GDM1 (cell line): Measurements from ENCODE around the gene OSBPL10.

ENCODE experiments used
- DNase-seq: peaks from one replicate; lab custom pipeline; 2025; lab: John Stamatoyannopoulos, UW

OSBPL10 gene

DNA sequence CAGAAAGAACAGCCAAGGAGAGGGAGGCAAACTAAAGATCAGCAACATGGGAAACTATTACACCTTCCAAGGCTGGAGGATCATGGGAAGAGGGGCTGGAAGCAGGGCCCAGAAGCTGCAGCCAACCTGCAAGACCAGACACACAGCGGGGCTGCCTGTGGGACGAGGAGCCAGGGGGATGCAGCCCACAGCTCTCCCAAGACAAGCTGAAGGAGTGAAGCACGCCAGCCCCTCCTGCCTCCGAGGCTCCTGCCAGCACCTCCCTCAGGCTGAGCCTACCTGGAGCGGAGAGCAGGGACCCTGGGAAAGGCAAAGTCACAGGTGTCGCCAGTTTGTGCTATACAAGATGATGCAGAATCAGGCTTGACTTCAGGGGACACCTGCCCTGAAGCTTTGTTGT, 133.3 kb downstream of the OSBPL10 start:
- no peak for DNase-seq

DNA sequence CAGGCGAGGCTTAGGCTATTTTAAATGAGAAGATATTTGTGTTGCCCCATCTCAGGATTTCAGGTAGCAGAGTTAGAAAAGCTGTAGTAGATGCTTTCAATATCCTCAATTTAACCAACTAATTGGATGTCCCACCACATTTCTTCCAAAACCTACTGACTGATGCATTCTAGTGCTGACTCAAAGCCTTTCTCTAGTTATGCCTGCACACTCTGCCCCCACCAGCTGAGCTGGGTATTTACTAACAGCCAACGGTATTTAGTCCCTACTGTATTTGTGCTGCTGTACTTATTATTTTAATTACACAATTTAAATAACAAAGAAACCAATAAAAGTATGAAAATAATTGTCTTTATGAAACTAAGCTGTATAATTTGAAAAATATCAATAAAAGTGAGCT, 139.5 kb downstream of the OSBPL10 start:
- DNase-seq: no peak

DNA sequence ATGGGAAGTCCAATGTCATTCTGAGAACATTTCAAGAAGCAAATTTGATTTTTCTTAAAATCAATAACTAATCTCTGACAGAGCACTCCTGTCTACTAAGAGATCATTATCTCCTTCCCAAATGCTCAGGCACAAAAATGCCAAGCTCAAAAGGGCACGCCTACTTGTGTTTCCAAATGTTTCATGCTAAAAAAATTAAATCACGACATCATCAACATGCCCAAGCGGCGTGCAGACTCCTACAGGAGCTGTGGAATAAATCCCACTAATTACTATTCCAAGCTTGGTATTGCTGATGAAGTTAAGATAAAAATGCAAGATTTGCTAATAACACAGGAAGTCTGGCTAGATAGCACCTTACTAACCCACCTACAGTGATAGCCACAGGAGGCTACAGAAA, 140.8 kb downstream of the OSBPL10 start:
- DNase-seq: no peak

DNA sequence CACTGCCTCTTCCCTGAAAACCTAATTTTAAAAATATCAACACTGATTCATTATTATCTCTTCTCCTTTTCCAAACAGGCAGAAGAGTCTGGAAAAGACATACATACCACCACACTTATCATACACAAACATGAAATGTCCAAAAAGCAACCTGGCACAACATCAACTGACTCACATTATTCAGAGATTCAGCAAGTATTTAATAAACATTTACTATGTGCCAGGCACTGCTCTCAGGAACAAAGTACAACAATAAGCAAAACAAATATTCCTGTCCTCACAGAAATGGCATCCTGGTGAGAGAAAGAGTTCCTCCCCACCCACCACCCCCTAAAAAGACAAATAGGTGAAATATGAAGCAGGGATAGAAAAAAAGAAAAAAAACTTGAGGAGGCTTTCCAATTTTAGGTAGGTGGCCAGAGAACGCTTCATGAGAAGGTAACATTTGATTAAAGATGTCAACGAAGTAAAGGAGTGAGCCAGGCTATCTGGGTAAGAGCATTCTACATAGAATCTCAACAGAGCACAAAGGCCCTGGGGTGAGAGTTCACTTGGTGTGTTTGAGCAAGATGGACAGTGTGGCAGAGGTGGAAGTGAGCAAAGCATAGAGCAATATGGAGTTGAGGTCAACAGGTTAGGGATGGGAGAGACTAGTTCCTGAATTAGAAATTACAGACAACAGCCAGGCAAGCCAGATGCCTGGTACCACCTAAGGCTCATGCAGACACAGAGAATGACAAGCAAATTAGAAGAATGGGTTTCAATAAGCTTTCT, 141.7 kb downstream of the OSBPL10 start:
- no peak for DNase-seq

DNA sequence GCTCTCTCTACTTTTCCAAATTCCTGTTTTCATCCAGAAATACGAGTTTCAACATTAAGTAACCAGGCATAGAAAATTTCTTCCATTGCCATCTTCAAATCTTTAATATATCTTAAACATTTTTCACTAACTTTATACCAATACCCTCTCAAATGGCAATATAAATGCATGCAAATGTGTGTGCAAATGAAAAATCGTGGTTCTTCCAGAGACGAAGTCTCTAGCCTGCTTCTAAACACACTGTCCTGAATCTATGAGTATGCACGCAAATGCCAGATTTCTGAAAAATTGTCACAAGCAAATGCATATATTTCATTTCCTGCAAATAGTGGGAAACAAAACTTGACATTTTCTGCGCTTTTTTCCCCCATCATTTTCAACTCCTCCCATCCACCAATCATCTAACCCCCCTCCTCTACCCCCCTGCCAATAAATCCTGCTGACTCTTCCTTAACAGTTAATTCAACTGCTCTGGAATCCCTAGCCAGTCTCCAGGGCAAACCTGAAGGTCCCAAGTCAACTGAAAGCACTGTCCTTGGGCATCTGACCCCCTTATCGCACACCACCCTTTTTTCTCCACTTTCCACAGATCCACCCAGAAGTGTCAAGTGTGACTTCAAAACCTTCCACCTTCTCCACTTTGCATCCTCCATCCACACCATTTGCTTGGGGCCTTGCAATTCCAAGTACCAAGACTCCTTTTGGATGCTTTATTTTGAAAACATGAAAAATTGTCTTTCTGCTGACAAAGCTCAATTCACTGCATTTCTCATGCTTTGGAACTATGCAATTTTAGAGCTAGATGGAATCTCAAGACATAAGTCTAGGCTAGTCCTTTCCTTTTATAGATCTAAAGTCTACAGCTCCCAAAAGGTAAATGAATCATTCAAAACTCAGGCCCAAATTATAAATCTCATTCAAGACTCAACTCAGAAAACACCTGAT, 144.7 kb downstream of the OSBPL10 start:
- DNase-seq: no peak

DNA sequence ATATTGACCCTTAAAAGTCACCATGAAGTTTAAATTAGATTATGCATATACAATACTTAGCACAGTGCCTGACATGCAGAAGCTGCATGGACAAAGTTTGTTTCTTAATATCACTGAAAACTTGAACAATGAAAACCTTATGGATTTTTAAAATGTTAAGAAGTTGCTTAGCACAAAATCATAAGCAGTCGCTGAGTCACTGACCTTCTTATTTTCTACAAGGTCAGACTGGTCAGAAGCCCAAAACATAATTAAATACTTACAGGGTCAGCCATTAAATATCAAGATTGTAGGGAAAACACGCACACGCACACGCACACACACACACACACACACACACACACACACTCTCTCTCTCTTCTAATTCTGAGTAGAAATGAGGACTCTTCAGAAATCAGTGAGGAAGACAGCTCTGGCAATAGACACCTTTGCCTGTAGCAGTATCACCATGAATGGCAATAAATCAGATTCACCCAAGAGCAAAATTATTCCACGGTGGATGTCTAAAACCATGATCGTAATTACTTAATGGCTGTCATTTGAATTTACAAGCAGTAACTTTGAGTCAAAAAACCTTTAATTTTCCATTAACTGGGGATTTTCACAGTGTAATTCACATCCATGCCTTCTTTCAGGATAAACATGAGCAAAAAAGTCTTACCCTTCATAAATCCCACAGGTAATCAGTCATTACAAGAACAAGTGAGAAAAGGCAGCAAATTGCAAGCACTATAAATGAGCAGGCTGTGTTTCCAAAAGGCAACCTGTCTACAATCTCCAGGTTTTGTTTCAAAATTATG, 147.5 kb downstream of the OSBPL10 start:
- DNase-seq: no peak

DNA sequence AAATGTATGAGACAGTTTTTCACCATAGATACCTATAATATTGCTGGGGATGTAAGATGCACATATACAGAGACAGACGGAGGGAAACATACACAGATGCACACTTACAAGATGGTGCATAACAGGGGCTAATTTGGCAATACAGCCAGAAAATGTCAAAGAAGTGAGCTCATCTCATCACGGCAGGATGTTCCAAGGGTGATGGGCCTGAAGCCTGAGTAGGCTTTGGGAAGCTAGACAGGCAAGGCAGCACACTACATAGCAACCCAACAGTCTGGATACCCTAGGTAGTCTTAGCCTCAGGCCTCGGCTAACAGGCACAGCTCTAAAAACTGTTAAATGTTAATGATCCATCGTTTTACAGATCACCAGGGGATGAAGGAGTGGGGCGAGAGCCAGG, 148.5 kb downstream of the OSBPL10 start:
- DNase-seq: no peak

DNA sequence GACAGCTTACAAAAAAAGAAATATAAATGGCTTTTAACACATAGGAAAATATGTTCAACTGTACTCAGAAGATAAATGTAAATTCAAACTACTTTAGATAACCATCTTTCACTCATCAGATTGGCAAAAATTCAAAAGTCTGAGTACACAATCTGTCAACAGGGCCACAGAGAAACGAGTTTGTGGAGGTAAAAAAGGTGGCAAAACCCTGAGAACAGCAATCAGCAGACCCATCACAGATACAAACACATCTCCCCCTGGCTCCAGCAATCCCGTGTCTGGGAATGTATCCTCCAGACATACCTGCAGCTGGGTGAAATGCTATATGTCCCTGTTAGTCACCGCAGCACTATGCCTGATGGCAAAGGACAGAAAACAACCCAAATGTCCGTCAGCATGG, 149.5 kb downstream of the OSBPL10 start:
- no peak for DNase-seq

DNA sequence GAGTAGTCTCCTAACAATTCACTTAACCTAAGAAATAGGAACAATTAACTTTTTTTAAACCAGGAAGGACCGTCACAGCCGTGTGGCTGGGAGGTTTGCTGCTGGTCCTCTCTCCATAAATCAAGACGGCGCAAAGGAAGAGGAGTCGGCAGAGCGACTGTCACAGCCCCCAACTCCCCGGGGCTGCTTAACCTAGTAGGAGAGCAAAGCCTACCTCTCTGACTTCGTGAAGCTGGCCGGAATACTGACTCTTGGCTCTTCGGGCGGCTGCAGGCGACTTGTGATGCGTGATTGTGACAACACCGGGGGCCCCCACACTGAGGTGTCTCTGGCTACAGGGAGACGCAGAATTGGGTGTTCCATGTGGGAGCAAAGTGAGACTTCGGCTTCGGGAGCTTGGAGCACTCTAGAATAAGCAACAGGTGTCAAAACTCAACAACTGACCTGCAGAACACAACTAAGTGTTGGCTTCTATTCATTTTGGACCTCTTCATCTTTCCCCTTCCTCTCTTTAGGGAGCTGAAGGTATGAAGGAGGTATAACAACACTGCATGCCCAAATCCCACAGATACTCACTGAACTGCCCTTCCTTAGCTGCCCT, 151.1 kb downstream of the OSBPL10 start:
- no peak for DNase-seq

DNA sequence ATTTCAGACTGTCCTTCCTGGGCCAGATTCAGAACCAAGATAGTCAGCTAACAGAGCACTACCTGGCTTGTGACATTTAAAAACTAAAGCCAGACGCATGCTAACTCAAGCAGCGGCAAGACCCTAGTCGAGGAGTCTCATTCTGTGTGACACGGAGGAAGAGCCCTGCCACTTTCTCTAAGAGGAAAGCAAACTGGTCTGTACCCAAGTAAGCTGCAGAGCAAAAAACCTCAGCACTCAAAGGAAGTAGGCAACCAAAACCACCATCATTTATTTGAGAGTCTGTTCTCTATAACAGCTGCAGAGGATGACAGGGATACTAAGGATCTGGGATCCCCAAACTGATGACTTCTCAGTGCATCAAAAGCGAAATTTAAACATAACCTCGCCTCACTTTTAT, 152.1 kb downstream of the OSBPL10 start:
- DNase-seq: no peak

DNA sequence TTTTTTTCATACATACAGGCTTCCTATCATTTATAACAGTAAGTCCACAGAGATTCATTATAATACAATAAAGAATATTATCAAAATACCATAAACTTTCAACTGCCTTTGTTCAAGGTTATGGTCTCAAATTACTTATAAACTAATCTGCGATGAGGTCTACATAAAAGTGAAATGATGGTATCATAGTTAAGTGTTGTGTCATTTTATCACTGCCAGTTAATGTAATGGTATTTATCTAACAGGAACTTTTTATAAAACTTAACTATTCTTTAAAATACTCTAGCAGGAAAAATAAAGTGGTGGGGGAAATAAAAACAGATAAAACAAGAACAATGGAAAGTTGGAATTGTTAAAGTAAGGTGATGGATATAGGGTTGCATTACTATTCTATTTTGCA, 153.1 kb downstream of the OSBPL10 start:
- no peak for DNase-seq

DNA sequence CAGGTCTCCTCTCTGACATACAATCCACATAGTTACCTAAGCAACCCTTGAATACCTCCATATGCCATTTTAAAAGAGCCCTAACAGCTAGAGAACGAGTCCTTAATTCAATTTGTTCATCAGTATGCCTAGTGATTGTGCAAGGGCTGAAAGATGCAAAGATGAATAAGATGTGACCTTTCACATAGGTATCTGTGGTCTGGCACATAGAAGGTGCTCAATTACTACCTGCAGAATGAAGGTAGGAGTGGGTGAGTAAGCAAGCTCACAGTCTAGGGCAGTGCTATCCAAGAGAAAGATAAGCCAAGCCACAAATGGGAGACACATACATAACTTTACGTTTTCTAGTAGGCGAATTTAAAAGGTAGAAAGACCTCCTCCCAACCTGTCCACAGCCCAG, 157.9 kb downstream of the OSBPL10 start:
- no peak for DNase-seq

DNA sequence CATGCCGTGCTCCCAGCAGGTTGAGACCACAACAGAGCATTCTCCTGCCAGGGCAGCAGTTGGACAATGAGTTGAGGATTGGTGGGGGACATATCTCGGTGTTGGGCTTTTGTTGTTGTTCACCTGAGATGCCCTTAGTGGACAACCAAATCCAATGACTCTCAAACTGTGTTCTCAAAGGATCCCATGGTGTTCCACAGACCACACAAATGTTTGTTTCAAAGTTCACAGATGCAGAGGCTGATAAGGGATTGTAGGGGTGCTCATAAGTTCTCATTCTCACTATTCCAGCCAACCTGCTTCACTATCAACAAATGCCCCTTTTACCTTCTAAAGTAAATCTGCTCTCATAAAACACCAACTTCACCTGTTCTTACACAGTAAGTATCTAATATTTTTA, 159.9 kb downstream of the OSBPL10 start:
- no peak for DNase-seq

DNA sequence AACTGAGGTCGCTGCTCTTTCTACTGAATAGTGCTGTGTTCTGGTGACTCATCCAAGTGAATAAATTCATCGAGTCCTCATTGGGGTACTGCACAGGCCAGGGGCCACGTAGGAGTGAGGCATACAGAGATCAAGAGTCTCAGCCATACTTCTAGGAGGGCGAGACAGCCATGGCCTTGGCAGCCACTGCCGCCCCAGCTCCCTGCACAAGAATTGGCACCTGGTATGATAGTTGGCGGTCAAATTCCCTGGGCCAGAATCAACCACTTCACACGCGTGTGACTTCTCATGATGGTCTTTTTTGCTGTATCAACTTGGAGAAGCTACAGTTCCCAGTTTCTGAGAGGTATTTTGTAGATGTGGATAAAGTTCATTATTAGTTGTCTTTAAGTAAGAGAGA, 161.6 kb downstream of the OSBPL10 start:
- DNase-seq: no peak

DNA sequence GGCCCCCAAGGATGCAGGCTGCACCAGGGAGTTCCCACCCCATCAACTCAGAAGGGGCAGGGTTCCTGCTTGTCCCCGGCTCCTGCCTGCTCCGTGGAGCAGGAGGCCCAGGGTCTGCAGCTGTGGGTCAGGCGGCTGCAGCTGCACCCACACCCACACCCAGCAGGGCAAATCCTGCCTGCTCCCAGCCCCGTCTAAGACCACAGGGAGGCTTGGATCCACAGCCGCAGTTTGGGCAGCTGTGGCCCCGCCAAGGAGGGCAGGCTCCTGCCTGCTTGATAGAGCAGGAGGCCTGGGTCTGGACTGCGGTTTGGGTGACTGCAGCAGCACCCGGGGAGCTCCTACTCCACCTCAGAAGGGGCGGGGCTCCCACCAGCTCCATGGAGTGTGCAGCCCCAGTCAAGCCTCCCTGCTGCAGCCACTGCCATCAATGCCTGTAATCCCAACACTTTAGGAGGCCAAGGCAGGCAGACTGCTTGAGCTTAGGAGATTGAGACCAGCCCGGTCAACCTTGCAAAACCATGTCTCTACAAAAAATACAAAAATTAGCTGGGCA, 163.6 kb downstream of the OSBPL10 start:
- DNase-seq: no peak

DNA sequence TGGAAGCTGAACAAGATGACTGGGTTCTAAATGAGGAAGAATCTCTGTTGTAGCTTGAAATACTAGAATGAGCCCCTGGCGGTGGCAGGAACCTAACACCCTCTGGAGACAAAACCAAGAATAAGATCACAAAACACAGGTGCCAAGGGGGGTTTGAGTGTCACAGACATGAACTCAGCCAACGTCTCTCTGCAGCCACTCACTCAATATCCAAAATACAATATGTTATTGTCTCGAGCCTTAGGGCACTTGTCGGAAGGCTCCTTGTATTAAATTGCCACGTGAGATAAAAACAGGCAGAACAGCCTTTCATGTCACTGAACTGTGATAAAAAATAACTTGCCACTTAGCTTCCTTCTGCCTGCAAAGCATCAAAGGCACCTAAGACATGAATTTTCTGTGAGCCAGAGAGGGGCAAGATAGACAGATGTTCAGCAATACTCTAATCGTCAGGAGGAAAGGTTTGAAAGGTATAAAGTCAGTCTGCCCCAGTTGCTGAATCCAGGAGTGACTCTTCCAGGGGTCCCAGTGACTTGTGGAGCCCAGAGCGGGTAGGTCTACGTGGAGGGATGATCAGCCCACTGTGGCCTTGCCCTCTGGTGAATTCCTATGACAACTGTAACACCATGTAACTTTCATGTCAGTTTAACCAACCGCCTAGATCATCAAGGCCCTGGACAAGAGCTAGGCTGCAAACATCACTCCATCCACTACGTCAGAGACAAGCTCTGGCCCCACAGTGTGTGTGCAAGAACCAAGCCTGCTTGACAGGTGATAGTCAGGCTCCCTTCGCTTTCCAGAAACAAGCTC, 165.2 kb downstream of the OSBPL10 start:
- DNase-seq: no peak

DNA sequence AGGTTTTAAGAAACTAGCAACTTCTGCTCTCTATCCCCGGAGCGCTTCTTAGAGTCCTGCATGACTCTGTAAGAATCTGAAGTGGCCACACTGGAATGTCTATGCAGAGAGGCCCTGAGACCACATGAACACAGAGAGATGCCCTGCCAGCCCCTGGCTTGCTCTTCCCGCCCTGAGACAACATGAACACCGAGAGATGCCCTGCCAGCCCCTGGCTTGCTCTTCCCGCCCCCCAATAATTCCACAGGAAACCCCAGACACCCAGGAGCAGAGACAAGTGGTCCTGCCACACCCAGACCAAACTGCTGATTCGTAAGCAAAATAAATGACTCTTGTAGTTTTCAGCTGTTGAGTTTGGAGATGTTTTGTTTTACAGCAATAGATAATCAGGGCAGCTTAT, 166.1 kb downstream of the OSBPL10 start:
- no peak for DNase-seq

DNA sequence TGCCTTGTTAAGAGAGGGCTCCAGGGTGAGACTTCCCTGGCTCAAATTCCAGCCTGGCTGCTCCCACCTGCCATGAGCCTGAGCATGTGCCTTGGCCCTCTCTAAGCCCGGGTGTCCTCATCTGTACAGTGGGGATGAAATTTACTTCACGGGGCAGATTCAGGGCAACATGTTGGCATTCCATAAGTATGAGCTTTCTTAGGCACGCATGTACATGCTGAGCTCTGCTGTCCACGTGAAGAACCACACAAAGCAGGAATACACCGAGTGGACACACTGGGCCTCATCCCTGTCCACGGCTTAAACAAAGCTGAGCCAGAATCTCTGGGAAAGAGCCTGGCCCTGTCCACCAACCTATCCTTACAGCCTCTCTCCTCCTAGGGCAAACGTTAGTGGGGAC, 167.4 kb downstream of the OSBPL10 start:
- DNase-seq: no peak

DNA sequence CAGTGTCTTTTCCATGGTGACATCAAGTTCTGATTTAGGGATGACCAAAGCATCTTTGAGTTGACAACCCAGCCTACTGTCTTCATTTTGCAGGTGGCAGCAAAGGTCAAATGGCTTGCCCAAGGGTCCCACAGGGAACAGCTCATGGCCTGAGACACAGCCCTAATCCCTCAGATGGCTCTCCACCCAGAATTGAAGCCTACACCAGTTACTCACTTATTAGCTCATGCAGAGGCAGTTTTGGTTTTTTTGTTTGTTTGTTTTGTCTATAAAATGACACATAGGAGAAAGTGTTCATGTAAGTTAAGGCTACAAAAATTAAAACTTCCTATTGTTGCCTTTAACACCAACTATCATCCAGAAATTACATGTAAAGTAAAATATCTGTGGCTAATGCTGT, 167.9 kb downstream of the OSBPL10 start:
- no peak for DNase-seq

DNA sequence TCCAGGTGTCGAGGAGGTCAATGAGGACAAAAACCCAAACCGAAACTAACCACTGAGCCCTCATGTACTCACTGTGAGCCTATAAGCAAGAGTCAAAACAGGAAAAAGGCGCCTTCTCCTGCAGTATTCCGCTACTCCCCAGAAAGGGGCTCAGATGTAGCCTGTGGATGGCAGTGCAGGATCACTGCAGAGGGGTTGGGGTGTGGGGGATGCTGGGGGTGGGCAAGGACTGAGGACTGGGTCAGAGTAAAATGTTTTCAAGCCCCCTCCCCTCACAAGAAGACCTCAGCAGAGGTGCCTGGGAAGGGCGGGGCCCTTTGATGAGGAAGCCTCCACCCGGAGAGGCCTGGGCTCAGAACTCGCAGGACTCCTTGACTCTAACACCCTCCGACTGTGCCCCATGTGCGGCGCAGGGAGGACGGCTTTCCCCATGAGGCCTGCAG, 170.1 kb downstream of the OSBPL10 start:
- no peak for DNase-seq
